HEK293 (cell line): ENCODE results near the gene TPP2.
A peak's percentile ranks its signal among the peaks of the same experiment; 100 is the strongest.

Source experiments
- CTCF ChIA-PET: fragments of 350-600 bp; formaldehyde crosslinking; extraction: SDS; loops from one replicate; lab custom pipeline; 2021; ENCODE audit warnings: antibody characterized with exemption; lab: Yijun Ruan, JAX
- POLR2A ChIA-PET: fragments of 300-600 bp; formaldehyde crosslinking; extraction: SDS; loops from one replicate; lab custom pipeline; 2020; ENCODE audit warnings: antibody characterized with exemption, inconsistent platforms; lab: Yijun Ruan, JAX
- H3K27ac ChIP-seq: fragments of 200-500 bp; sonication (Bioruptor generic); 2 replicates; pipeline ENCODE4 v1.5.1; 2014; ENCODE audit warnings: low read depth, low read length, control low read depth, inconsistent platforms; ENCODE audit errors: extremely low read depth
- H3K36me3 ChIP-seq, 2 experiments: fragments of 200-500 bp in 1 of 2; sonication (Bioruptor generic) in 1 of 2; 1 replicate in 1 of 2; 2 replicates in 1 of 2; pipeline ENCODE4 v1.5.1; 2014 to 2017; ENCODE audit warnings: inconsistent platforms in 2 of 2, low read length in 2 of 2; ENCODE audit not compliant: control insufficient read depth in 2 of 2, insufficient read depth in 1 of 2
- H3K4me1 ChIP-seq: fragments of 200-500 bp; sonication (Bioruptor generic); 2 replicates; pipeline ENCODE4 v1.5.1; 2014; ENCODE audit warnings: mild to moderate bottlenecking, low read length, inconsistent platforms; ENCODE audit not compliant: control insufficient read depth, insufficient read depth
- H3K4me3 ChIP-seq: 2 replicates; pipeline ENCODE4 v1.5.1; 2011; ENCODE audit warnings: low read depth, mild to moderate bottlenecking, control low read depth, low read length, moderate library complexity
- H3K9me3 ChIP-seq: fragments of 200-500 bp; sonication (Bioruptor generic); 2 replicates; pipeline ENCODE4 v1.5.1; 2014; ENCODE audit warnings: low read depth, low read length, inconsistent platforms; ENCODE audit not compliant: control insufficient read depth, insufficient read depth
- FEZF1 ChIP-seq: fragments of 450-650 bp; formaldehyde crosslinking; IDR thresholded peaks from 2 replicates; pipeline ENCODE4 v1.5.1; 2016; ENCODE audit warnings: missing biosample characterization, missing genetic modification characterization
- GLI4 ChIP-seq: fragments of 450-650 bp; formaldehyde crosslinking; IDR thresholded peaks from 2 replicates; pipeline ENCODE4 v1.5.1; 2016; ENCODE audit warnings: missing biosample characterization, missing genetic modification characterization
- GLIS1 ChIP-seq: fragments of 450-650 bp; formaldehyde crosslinking; IDR thresholded peaks from 2 replicates; pipeline ENCODE4 v1.5.1; 2016; ENCODE audit warnings: missing biosample characterization, missing genetic modification characterization
- KLF16 ChIP-seq: fragments of 450-650 bp; formaldehyde crosslinking; IDR thresholded peaks from 2 replicates; pipeline ENCODE4 v1.5.1; 2017; ENCODE audit warnings: missing biosample characterization, missing genetic modification characterization
- MEIS1 ChIP-seq: sonication (generic); formaldehyde crosslinking; IDR thresholded peaks from 2 replicates; pipeline ENCODE4 v1.8.1; 2022; ENCODE audit warnings: missing genetic modification reagents, mild to moderate bottlenecking, borderline replicate concordance
- PRDM10 ChIP-seq: fragments of 450-650 bp; formaldehyde crosslinking; IDR thresholded peaks from 2 replicates; pipeline ENCODE4 v1.5.1; 2016; ENCODE audit warnings: missing biosample characterization, missing genetic modification characterization
- SCRT1 ChIP-seq: fragments of 450-650 bp; formaldehyde crosslinking; IDR thresholded peaks from 2 replicates; pipeline ENCODE4 v1.5.1; 2016; ENCODE audit warnings: missing biosample characterization, missing genetic modification characterization, borderline replicate concordance
- SP7 ChIP-seq: fragments of 450-650 bp; formaldehyde crosslinking; IDR thresholded peaks from 2 replicates; pipeline ENCODE4 v1.5.1; 2016; ENCODE audit warnings: missing biosample characterization, missing genetic modification characterization
- TCF7L2 ChIP-seq: IDR thresholded peaks from 2 replicates; pipeline ENCODE4 v1.6.1; 2011; ENCODE audit warnings: low read depth, mild to moderate bottlenecking, inconsistent platforms, low read length, moderate library complexity, borderline replicate concordance
- ZBTB1 ChIP-seq: fragments of 450-650 bp; formaldehyde crosslinking; IDR thresholded peaks from 2 replicates; pipeline ENCODE4 v1.5.1; 2016; ENCODE audit warnings: missing biosample characterization, missing genetic modification characterization
- ZFP69B ChIP-seq: fragments of 450-650 bp; formaldehyde crosslinking; IDR thresholded peaks from 2 replicates; pipeline ENCODE4 v1.5.1; 2016; ENCODE audit warnings: missing biosample characterization, missing genetic modification characterization
- ZNF133 ChIP-seq: fragments of 450-650 bp; formaldehyde crosslinking; IDR thresholded peaks from 2 replicates; pipeline ENCODE4 v1.5.1; 2016; ENCODE audit warnings: missing biosample characterization, missing genetic modification characterization
- ZNF184 ChIP-seq: fragments of 450-650 bp; IDR thresholded peaks from 2 replicates; pipeline ENCODE4 v1.5.1; 2018; ENCODE audit warnings: missing biosample characterization, mild to moderate bottlenecking, missing genetic modification characterization
- ZNF221 ChIP-seq: fragments of 450-650 bp; formaldehyde crosslinking; IDR thresholded peaks from 2 replicates; pipeline ENCODE4 v1.5.1; 2017; ENCODE audit warnings: missing biosample characterization, missing genetic modification characterization, borderline replicate concordance
- ZNF366 ChIP-seq: fragments of 450-650 bp; formaldehyde crosslinking; conservative IDR thresholded peaks from 2 replicates; pipeline ENCODE4 v1.5.1; 2016; ENCODE audit warnings: missing biosample characterization, missing genetic modification characterization
- ZNF37A ChIP-seq: fragments of 450-650 bp; IDR thresholded peaks from 2 replicates; pipeline ENCODE4 v1.5.1; 2018; ENCODE audit warnings: missing biosample characterization, missing genetic modification characterization
- ZNF404 ChIP-seq: fragments of 450-650 bp; formaldehyde crosslinking; IDR thresholded peaks from 2 replicates; pipeline ENCODE4 v1.5.1; 2017; ENCODE audit warnings: missing biosample characterization, missing genetic modification characterization
- ZNF501 ChIP-seq: fragments of 450-650 bp; formaldehyde crosslinking; IDR thresholded peaks from 2 replicates; pipeline ENCODE4 v1.5.1; 2016; ENCODE audit warnings: missing biosample characterization, missing genetic modification characterization
- ZNF513 ChIP-seq: fragments of 450-650 bp; IDR thresholded peaks from 2 replicates; pipeline ENCODE4 v1.5.1; 2018; ENCODE audit warnings: missing biosample characterization, missing genetic modification characterization
- ZNF677 ChIP-seq: fragments of 450-650 bp; IDR thresholded peaks from 2 replicates; pipeline ENCODE4 v1.5.0; 2018; ENCODE audit warnings: missing biosample characterization, mild to moderate bottlenecking, missing genetic modification characterization, moderate library complexity
- ZNF791 ChIP-seq: fragments of 450-650 bp; formaldehyde crosslinking; IDR thresholded peaks from 2 replicates; pipeline ENCODE4 v1.5.1; 2016; ENCODE audit warnings: missing biosample characterization, missing genetic modification characterization
- ZSCAN18 ChIP-seq: fragments of 450-650 bp; formaldehyde crosslinking; IDR thresholded peaks from 2 replicates; pipeline ENCODE4 v1.5.1; 2016; ENCODE audit warnings: missing biosample characterization, missing genetic modification characterization

The TPP2 gene

GRCh38 chr13:102699504-102699903, 102.7 kb downstream of the TPP2 start (continued):
- TF ChIP-seq ZBTB1 (tag by site-specific recombination), result no peak

- Histone ChIP-seq H3K36me3 (no peaks in the 10 kb centered on the region), H3K9me3 (no peaks in the 10 kb centered on the region), H3K27ac (no peak overlapping the region), H3K4me1 (peaks cover 4% of the 10 kb centered on the region; the same call in 1 of the 2 replicates), H3K4me3 (no peak overlapping the region)
- ChIA-PET POLR2A (no interaction called here), CTCF (no interaction called here)
- TF ChIP-seq GLIS1 (peak; percentile 37; the same call in 1 of the 2 replicates), TCF7L2 (peak; percentile 56; the same call in 1 of the 2 replicates), ZNF37A (no peak)
Observed at GRCh38 chr13:102700088-102701031, 103.6 kb downstream of the TPP2 start.

- H3K9me3 ChIP-seq, result no peaks in the 10 kb centered on the region
- ChIA-PET POLR2A (no interaction called here), CTCF (no interaction called here)
- H3K4me1 ChIP-seq, result peaks cover 4% of the 10 kb centered on the region; the same call in 1 of the 2 replicates
- H3K36me3 ChIP-seq, result no peaks in the 10 kb centered on the region
- no peak overlapping the region for H3K27ac ChIP-seq
- H3K4me3 ChIP-seq, result no peak overlapping the region
- TF ChIP-seq ZNF184 (tag by site-specific recombination) (no peak), SCRT1 (tag by site-specific recombination) (no peak), SP7 (tag by site-specific recombination) (no peak), ZNF221 (no peak), ZSCAN18 (tag by site-specific recombination) (no peak), GLI4 (tag by site-specific recombination) (no peak), ZNF791 (tag by site-specific recombination) (no peak), ZNF677 (tag by site-specific recombination) (no peak), KLF16 (tag by site-specific recombination) (no peak)
Observed at GRCh38 chr13:102701331-102701730, 104.5 kb downstream of the TPP2 start.

- Histone ChIP-seq H3K4me1 (peaks cover 14% of the 10 kb centered on the region), H3K36me3 (no peaks in the 10 kb centered on the region), H3K9me3 (no peaks in the 10 kb centered on the region)
- POLR2A ChIA-PET, result interaction anchor here (0.9 kb wide), 1 partner anchor 107 kb away, joined by 3 read pairs; the partner anchor contains the start of gene TPP2
- CTCF ChIA-PET, result no interaction called here
- TF ChIP-seq ZNF366, result no peak
- no peak for TF ChIP-seq PRDM10 (tag by site-specific recombination)
- TF ChIP-seq ZNF133 (tag by site-specific recombination), result no peak
- no peak for TF ChIP-seq ZNF501 (tag by site-specific recombination)
- no peak for TF ChIP-seq MEIS1 (CRISPR knock-in tag)
- TF ChIP-seq FEZF1, result no peak
- no peak for TF ChIP-seq ZFP69B (tag by site-specific recombination)
- TF ChIP-seq ZNF513, result no peak
- no peak for TF ChIP-seq ZNF404
- TF ChIP-seq, all 188 proteins: peak for 0
- H3K27ac ChIP-seq, result no peak overlapping the region
- H3K4me3 ChIP-seq, result no peak overlapping the region
Observed at GRCh38 chr13:102702965-102703725, 106.4 kb downstream of the TPP2 start.
